HG02885 (cell line): ENCODE measurements around the gene DOCK1.

ENCODE experiments used
- ATAC-seq: cut with Tn5 transposase; IDR thresholded peaks from one replicate; pipeline ENCODE4 v1.9.1; 2021; ENCODE audit warnings: mild to moderate bottlenecking; ENCODE audit not compliant: unreplicated experiment, poor library complexity

The DOCK1 gene

GRCh38 chr10:127462643-127463295 lies 557.5 kb downstream of the DOCK1 start:
- no peak for ATAC-seq

- no peak for ATAC-seq
Measured at GRCh38 chr10:127463548-127463947, 558.3 kb downstream of the DOCK1 start.

GRCh38 chr10:127464561-127464960 lies 559.3 kb downstream of the DOCK1 start:
- no peak for ATAC-seq

- no peak for ATAC-seq
Measured at GRCh38 chr10:127467811-127468210, 562.6 kb downstream of the DOCK1 start.

- ATAC-seq: no peak
Measured at GRCh38 chr10:127468632-127469031, 563.4 kb downstream of the DOCK1 start.

GRCh38 chr10:127470911-127471310 lies 565.7 kb downstream of the DOCK1 start:
- ATAC-seq: no peak

- ATAC-seq: no peak
Measured at GRCh38 chr10:127472976-127473375, 567.7 kb downstream of the DOCK1 start.

GRCh38 chr10:127474501-127474900 lies 569.3 kb downstream of the DOCK1 start:
- ATAC-seq: no peak

- no peak for ATAC-seq
Measured at GRCh38 chr10:127485153-127485857, 580.1 kb downstream of the DOCK1 start.

GRCh38 chr10:127486355-127486754 lies 581.1 kb downstream of the DOCK1 start:
- ATAC-seq: no peak

- ATAC-seq: no peak
Measured at GRCh38 chr10:127492607-127493250, 587.5 kb downstream of the DOCK1 start.

GRCh38 chr10:127496035-127496434 lies 590.8 kb downstream of the DOCK1 start:
- ATAC-seq: no peak

GRCh38 chr10:127497685-127498084 lies 592.5 kb downstream of the DOCK1 start:
- no peak for ATAC-seq

- no peak for ATAC-seq
Measured at GRCh38 chr10:127498087-127498486, 592.9 kb downstream of the DOCK1 start.

GRCh38 chr10:127500127-127500526 lies 594.9 kb downstream of the DOCK1 start:
- ATAC-seq: no peak
